Transverse colon (tissue), 4 donors: ENCODE data around the gene EEFSEC. TPM values are rescaled to one million over a fixed set of nuclear protein-coding genes. Genes with fewer than 3 reads are reported as not detected.

ENCODE experiments used
- DNase-seq: peaks from one replicate; pipeline ENCODE4 v3.0.0-alpha.2; 2019
- H3K27ac ChIP-seq, 4 donors: fragments of 200-600 bp; sonication (generic); 2 replicates each; pipeline ENCODE4 v1.5.1; 2016 to 2018; ENCODE audit warnings: inconsistent platforms in 4 of 4
- H3K27me3 ChIP-seq: fragments of 200-600 bp; sonication (generic); 2 replicates; pipeline ENCODE4 v1.5.1; 2017; ENCODE audit warnings: inconsistent platforms
- H3K36me3 ChIP-seq, 4 donors: fragments of 200-600 bp; sonication (generic); 2 replicates each; pipeline ENCODE4 v1.5.1; 2017 to 2019; ENCODE audit warnings: inconsistent platforms in 4 of 4
- H3K4me1 ChIP-seq, 4 donors: fragments of 200-600 bp; sonication (generic); 2 replicates each; pipeline ENCODE4 v1.5.1; 2017 to 2020; ENCODE audit warnings: inconsistent platforms in 4 of 4
- H3K4me3 ChIP-seq, 4 donors: fragments of 200-600 bp; sonication (generic); 1 replicate in 1 of 4; 2 replicates in 3 of 4; pipeline versions ENCODE4 v1.5.1 to v1.6.1; 2017 to 2019; ENCODE audit warnings: inconsistent platforms in 4 of 4
- H3K9me3 ChIP-seq, 2 donors: fragments of 200-600 bp; sonication (generic); 2 replicates each; pipeline ENCODE4 v1.5.1; 2017 to 2019; ENCODE audit warnings: inconsistent platforms in 2 of 2
- EP300 ChIP-seq: sonication (generic); formaldehyde crosslinking; IDR thresholded peaks from one replicate; pipeline ENCODE4 v1.6.1; 2017; ENCODE audit warnings: antibody characterized with exemption, low read depth
- POLR2A ChIP-seq: fragments of 450-650 bp; IDR thresholded peaks from one replicate; pipeline ENCODE4 v1.6.1; 2016; ENCODE audit warnings: antibody characterized with exemption, mild to moderate bottlenecking, moderate library complexity
- POLR2AphosphoS5 ChIP-seq, 3 donors: sonication (generic); formaldehyde crosslinking; IDR thresholded peaks; one replicate each; pipeline ENCODE4 v1.6.1; 2016; ENCODE audit warnings: antibody characterized with exemption in 3 of 3
- WGBS, 2 donors: methylation state at CpG; one replicate each; pipeline ENCODE4 v1.1.5; 2018; ENCODE audit warnings: low coverage in 1 of 2; 5-methylcytosine and 5-hydroxymethylcytosine counted together
- in situ Hi-C, 4 donors: fragments of 200-750 bp; cut with MboI; loops; one replicate each; pipeline versions ENCODE4 v1.15.0 to v1.15.1; 2017; ENCODE audit warnings: low sequenced_read_pairs in 3 of 4, low pct_ligation_motif_present in 1 of 4, low pct_unique_long_range_greater_than_20kb in 1 of 4
- intact Hi-C: fragments of 100-400 bp; cut with DNase I; formaldehyde crosslinking; loops from one replicate; pipeline ENCODE4 v1.15.1; 2023; ENCODE audit warnings: low total_unique reads
- total RNA-seq, 4 donors: library from RNA; depleted of rRNA; stranded (reverse); fragments of >200 nt; gene quantifications; one replicate each; pipeline ENCODE4 v1.1.0, GENCODE V29; 2016
- TF ChIP-seq, protein P1 (sequence below), 5 experiments: fragments of 200-600 bp in 3 of 5; fragments of 450-650 bp in 2 of 5; sonication (generic) in 3 of 5; IDR thresholded peaks; 1 replicate in 2 of 5; 2 replicates in 3 of 5; pipeline ENCODE4 v1.5.1; 2016 to 2017; ENCODE audit warnings: antibody characterized with exemption in 5 of 5, inconsistent platforms in 3 of 5, mild to moderate bottlenecking in 2 of 5, moderate library complexity in 1 of 5

Gene EEFSEC
- total RNA-seq, 4 donors from 2014 or later = 10.3 to 16.8 (median 14.2) TPM

DNA sequence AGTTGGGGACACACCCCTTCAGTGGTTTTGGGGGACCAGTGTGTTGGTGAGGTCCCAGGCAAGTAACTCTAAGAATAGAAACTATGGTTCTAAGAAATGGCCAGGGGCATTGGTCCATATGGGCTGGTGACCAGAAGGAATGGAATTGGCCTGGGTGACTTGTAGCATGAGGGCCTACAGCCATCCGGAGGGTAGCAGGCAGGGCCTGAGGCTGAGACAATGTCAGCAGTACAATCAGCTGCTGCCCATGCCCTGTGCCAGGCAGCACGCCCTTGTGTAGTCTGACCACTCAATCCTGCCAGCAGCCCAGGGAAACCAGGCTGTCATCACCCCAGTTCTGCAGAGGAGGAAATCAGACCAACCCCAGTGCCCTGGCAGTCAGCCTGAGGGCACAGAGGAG lies 212.9 kb downstream of the EEFSEC start:
- Histone ChIP-seq H3K36me3 (no peaks in the 10 kb centered on the region), H3K4me1 (no peaks in the 10 kb centered on the region), H3K27ac (no peak overlapping the region), H3K4me3 (no peak overlapping the region), H3K9me3 (no peaks in the 10 kb centered on the region), H3K27me3 (no peaks in the 10 kb centered on the region)
- no peak for DNase-seq
- intact Hi-C loops = no loop called here
- no peak for TF ChIP-seq POLR2AphosphoS5 (IDR thresholded peaks at IDR 0.05)
- no peak for TF ChIP-seq POLR2A
- TF ChIP-seq, protein P1, sequence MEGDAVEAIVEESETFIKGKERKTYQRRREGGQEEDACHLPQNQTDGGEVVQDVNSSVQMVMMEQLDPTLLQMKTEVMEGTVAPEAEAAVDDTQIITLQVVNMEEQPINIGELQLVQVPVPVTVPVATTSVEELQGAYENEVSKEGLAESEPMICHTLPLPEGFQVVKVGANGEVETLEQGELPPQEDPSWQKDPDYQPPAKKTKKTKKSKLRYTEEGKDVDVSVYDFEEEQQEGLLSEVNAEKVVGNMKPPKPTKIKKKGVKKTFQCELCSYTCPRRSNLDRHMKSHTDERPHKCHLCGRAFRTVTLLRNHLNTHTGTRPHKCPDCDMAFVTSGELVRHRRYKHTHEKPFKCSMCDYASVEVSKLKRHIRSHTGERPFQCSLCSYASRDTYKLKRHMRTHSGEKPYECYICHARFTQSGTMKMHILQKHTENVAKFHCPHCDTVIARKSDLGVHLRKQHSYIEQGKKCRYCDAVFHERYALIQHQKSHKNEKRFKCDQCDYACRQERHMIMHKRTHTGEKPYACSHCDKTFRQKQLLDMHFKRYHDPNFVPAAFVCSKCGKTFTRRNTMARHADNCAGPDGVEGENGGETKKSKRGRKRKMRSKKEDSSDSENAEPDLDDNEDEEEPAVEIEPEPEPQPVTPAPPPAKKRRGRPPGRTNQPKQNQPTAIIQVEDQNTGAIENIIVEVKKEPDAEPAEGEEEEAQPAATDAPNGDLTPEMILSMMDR (IDR thresholded peaks at IDR 0.05) = no peak
- no peak for TF ChIP-seq EP300
- in situ Hi-C loops = no loop called here
- WGBS, 2 donors = 93% methylated on average over 2 of the region's 2 CpGs; no CpG with 5 or more reads in 1 of the 2 donors

DNA sequence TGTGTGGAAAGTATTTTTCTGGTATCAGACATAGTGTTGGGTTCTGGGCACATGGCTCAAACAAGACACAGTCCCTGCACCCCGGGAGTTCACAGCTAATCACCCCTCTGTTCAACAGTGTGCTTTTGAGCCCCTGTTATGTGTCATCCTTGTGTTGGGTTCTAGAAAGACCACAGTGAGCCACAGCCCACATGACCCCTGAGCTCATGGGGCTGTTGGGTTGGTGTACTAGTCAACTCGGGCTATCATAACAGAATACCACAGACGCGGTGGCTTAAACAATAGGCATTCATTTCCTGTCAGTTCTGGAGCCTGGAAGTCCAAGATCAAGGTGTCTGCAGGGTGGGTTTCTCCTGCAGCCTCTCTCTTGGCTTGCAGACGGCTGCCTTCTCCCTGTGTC lies 213.4 kb downstream of the EEFSEC start:
- intact Hi-C loops = no loop called here
- H3K27me3 ChIP-seq = no peaks in the 10 kb centered on the region
- no peak overlapping the region for H3K27ac ChIP-seq
- no peaks in the 10 kb centered on the region for H3K36me3 ChIP-seq
- H3K4me1 ChIP-seq = no peaks in the 10 kb centered on the region
- TF ChIP-seq POLR2AphosphoS5 (IDR thresholded peaks at IDR 0.05) (no peak), EP300 (no peak), POLR2A (no peak)
- TF ChIP-seq, protein P1 (IDR thresholded peaks at IDR 0.05) = no peak
- no peaks in the 10 kb centered on the region for H3K9me3 ChIP-seq
- 77% methylated on average over 5 of the region's 5 CpGs; no CpG with 5 or more reads in 1 of the 2 donors for WGBS, 2 donors
- H3K4me3 ChIP-seq = no peak overlapping the region
- in situ Hi-C loops = no loop called here
- no peak for DNase-seq

DNA sequence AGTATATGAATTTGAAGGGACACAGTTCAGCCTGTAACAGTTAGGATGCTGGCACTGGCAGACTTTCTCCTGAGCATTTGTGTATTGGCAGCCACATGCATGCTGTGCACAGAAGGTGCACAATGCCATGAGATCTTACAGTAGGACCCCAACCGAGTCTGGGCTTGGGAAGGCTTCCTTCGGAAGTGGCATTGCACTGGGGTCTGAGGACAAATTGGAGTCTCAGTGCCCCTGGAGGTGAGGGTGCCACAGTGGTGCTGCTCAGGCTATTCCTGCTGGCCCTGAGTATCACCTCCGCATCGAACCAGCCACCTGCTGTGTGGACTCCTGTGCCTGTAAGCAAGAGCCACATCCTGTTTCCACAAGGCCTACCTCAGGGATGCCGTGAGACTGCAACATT lies 213.9 kb downstream of the EEFSEC start:
- intact Hi-C loops (no loop called here), in situ Hi-C loops (no loop called here)
- TF ChIP-seq, protein P1 (IDR thresholded peaks at IDR 0.05) = no peak
- no peak for TF ChIP-seq EP300
- TF ChIP-seq POLR2AphosphoS5 (IDR thresholded peaks at IDR 0.05) = no peak
- no peak for TF ChIP-seq POLR2A
- DNase-seq = no peak
- WGBS, 2 donors = 93% methylated on average over 5 of the region's 5 CpGs; no CpG with 5 or more reads in 1 of the 2 donors
- H3K36me3 ChIP-seq = no peaks in the 10 kb centered on the region
- no peak overlapping the region for H3K27ac ChIP-seq
- no peaks in the 10 kb centered on the region for H3K4me1 ChIP-seq
- H3K9me3 ChIP-seq = no peaks in the 10 kb centered on the region
- H3K27me3 ChIP-seq = no peaks in the 10 kb centered on the region
- no peak overlapping the region for H3K4me3 ChIP-seq

DNA sequence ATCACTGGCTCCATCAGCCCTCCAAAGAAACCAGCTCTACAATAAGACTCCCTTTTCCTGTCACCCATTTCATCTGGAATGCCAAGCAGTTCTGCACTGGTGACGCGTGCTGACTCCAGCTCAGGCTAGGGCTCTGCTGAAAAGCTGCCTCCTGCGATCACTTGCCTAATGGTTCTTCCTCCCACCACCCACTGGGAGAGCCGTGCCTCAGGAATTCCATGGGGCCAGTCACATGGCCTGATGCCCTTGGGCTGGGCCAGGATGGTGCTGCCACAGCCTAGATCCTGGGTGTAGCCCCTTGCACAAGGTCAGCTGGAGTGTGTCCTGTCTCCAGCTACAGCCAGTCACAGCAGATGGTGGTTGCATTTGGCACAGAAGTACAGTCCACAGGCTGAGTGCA lies 214.5 kb downstream of the EEFSEC start:
- no peak overlapping the region for H3K27ac ChIP-seq
- in situ Hi-C loops = no loop called here
- intact Hi-C loops = no loop called here
- no peaks in the 10 kb centered on the region for H3K4me1 ChIP-seq
- no peak overlapping the region for H3K4me3 ChIP-seq
- no peak for DNase-seq
- no peaks in the 10 kb centered on the region for H3K36me3 ChIP-seq
- no peaks in the 10 kb centered on the region for H3K9me3 ChIP-seq
- no peak for TF ChIP-seq EP300
- TF ChIP-seq, protein P1 (IDR thresholded peaks at IDR 0.05) = no peak
- TF ChIP-seq POLR2AphosphoS5 (IDR thresholded peaks at IDR 0.05) = no peak
- no peak for TF ChIP-seq POLR2A
- H3K27me3 ChIP-seq = no peaks in the 10 kb centered on the region
- WGBS, 2 donors = 93% methylated on average over 4 of the region's 4 CpGs; no CpG with 5 or more reads in 1 of the 2 donors
